SU-DHL-6 (cell line): Measurements from ENCODE around the gene CAMK2N2.

Experiments
- H2AFZ ChIP-seq: fragments of 200-600 bp; sonication (generic); 2 replicates; pipeline ENCODE4 v1.6.1; 2014; ENCODE audit warnings: low read depth, mild to moderate bottlenecking, moderate library complexity, mixed read lengths, antibody characterized with exemption, low read length; ENCODE audit not compliant: severe bottlenecking
- H3F3A ChIP-seq: fragments of 200-600 bp; shearing (Covaris generic); 2 replicates; pipeline ENCODE4 v1.6.0; 2016; ENCODE audit warnings: antibody characterized with exemption, mild to moderate bottlenecking; ENCODE audit not compliant: insufficient read depth
- H3K27ac ChIP-seq: fragments of 200-600 bp; sonication (generic); 2 replicates; pipeline ENCODE4 v1.5.1; 2016; ENCODE audit warnings: low read depth, mild to moderate bottlenecking, low read length, moderate library complexity, mixed read lengths
- H3K27me3 ChIP-seq: fragments of 200-600 bp; sonication (generic), shearing (Covaris generic); 2 replicates; pipeline ENCODE4 v1.6.0; 2014; ENCODE audit warnings: mild to moderate bottlenecking, low read length
- H3K36me3 ChIP-seq: fragments of 200-600 bp; sonication (generic); 2 replicates; pipeline ENCODE4 v1.6.1; 2014; ENCODE audit warnings: mild to moderate bottlenecking, low read length, mixed read lengths
- H3K4me2 ChIP-seq: fragments of 300-600, 200-600 bp; shearing (Covaris generic), sonication (generic); 2 replicates; pipeline ENCODE4 v1.6.0; 2014; ENCODE audit warnings: low read length, low read depth, mild to moderate bottlenecking; ENCODE audit not compliant: poor library complexity, severe bottlenecking
- H3K4me3 ChIP-seq: fragments of 200-600 bp; sonication (generic); 2 replicates; pipeline ENCODE4 v1.5.1; 2014; ENCODE audit warnings: antibody characterized with exemption, low read length, mild to moderate bottlenecking, mixed read lengths; ENCODE audit not compliant: insufficient read depth, poor library complexity, severe bottlenecking
- H3K79me2 ChIP-seq: fragments of 200-600 bp; sonication (generic); 2 replicates; pipeline ENCODE4 v1.6.1; 2014; ENCODE audit warnings: mild to moderate bottlenecking, low read length, moderate library complexity; ENCODE audit not compliant: insufficient read depth
- H3K9ac ChIP-seq: fragments of 200-600 bp; sonication (generic); 2 replicates; pipeline ENCODE4 v1.7.0; 2014; ENCODE audit warnings: mild to moderate bottlenecking, low read length
- H3K9me2 ChIP-seq: fragments of 200-600 bp; sonication (generic); replicated peaks from 2 replicates; pipeline ENCODE4 v1.6.1; 2014; ENCODE audit warnings: low read length; ENCODE audit not compliant: insufficient read depth
- H3K9me3 ChIP-seq: fragments of 200-600 bp; sonication (generic); 2 replicates; pipeline ENCODE4 v1.6.1; 2014; ENCODE audit warnings: low read length, mixed read lengths; ENCODE audit not compliant: insufficient read depth
- H4K20me1 ChIP-seq: fragments of 200-600 bp; sonication (generic); 2 replicates; pipeline ENCODE4 v1.6.1; 2014; ENCODE audit warnings: low read depth, mild to moderate bottlenecking, antibody characterized with exemption, low read length, moderate library complexity, mixed read lengths
- EZH2phosphoT487 ChIP-seq: fragments of 200-600 bp; sonication (generic), shearing (Covaris generic); conservative IDR thresholded peaks from 2 replicates; pipeline ENCODE4 v1.6.1; 2018; ENCODE audit warnings: mild to moderate bottlenecking, antibody characterized with exemption, low read length, moderate library complexity, mixed read lengths
- TF ChIP-seq, protein P1 (sequence below): fragments of 200-600 bp; sonication (generic); IDR thresholded peaks from one replicate; pipeline ENCODE4 v1.5.1; 2017; ENCODE audit warnings: antibody characterized with exemption, mild to moderate bottlenecking, low read length, moderate library complexity; ENCODE audit not compliant: insufficient read depth, poor library complexity, severe bottlenecking

Gene CAMK2N2

DNA sequence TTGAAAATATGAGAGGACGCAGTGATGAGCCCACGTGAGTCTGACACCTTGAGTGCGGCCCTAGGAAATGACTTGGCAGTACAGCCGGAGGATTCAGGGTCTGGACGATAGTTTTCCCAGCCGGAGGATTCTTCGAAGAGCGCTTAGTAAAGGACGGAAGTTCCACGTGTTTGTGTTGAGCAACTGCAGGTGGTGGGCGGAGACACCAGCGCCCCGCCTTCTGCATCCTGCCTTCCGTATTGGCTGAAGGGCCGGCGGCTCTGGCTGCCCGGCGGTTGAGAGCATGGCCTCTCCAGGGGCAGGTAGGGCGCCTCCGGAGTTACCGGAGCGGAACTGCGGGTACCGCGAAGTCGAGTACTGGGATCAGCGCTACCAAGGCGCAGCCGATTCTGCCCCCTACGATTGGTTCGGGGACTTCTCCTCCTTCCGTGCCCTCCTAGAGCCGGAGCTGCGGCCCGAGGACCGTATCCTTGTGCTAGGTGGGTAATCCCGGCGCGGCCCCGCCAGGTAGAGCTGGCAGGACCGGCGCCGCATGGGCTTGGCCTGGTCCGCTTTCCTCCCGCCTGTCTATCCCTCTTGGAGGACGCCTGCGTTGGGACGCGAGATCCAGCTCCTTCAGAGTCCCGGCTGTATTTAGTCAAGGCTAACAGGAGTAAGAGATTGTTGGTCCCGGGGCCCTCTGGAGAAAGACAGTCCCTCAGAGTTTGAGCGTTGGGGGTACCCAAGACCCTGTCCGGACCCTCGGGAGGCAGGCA, 11.8 kb downstream of the CAMK2N2 start, which contains the start of gene EEF1AKMT4:
Gene EEF1AKMT4 (plus strand): TSS at position 261 of the 755 bp plus-strand sequence. CDS start 23 bp downstream, at position 284.
- Histone ChIP-seq H3K4me2 (peak within 1 kb of the TSS; percentile 82), H3K27ac (peak within 1 kb of the TSS; percentile 83), H3K9me3 (no peaks in the 10 kb centered on the region), H3K27me3 (no peaks in the 10 kb centered on the region), H3K9ac (peak within 1 kb of the TSS; percentile 94), H2AFZ (peak within 1 kb of the TSS; percentile 98), H3K9me2 (no peaks in the 10 kb centered on the region), H3K36me3 (no peaks in the 10 kb centered on the region), H3F3A (0 out of 2 replicates have a peak, but pooled peaks cover 4% of the 10 kb centered on the region), H4K20me1 (no peaks in the 10 kb centered on the region), H3K4me3 (peak within 1 kb of the TSS; percentile 97), H3K79me2 (peaks cover 22% of the 10 kb centered on the region)
- TF ChIP-seq EZH2phosphoT487, result no peak

DNA sequence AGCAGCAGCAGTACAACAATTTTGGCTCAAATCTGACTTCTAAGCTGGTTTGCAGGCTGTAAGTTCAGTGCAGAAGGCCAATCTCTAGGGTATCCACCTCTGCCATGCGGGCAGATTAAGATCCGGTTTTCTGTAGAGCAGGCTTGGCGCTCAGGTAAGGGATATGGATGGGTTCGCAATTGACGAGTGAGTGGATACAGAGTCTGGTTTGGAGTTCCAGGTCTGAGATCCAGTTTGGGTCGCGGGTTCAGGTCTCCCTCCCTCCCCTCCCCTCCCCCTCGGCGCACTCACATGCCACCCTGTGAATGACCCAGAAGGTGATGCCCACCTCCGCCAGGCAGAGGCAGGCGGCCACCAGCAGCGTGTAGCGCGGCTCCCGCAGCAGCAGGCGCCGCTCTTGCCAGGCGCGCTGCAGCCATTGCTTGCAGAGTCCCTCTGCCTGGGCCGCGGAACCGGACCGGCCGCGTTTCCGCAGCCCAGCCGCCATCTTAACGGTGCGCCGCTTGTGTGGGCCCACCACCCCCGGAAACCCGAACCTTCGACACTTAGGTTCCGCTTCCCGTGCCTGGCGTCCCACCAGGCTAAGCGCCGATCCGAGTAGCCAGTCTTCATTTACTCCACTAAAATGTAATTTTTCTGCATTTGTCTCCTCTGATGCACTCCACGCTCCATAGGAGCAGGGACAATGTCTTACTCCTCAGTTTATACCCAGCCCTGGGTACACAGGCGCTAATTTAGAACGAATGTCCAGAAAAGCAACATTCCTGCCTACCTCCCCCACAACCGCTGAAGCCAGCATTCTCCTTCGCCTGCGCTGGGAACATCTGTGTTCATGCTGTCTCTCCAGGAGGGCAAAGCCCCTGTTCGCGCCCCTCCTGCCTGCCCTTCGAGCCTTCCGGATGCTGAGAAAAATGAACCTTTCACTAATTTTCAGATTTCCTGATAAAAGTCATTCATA, 12.6 kb downstream of the CAMK2N2 start, which contains the start of gene ALG3:
Gene ALG3 (minus strand): TSS at position 509 of the 958 bp plus-strand sequence. CDS start 22 bp downstream, at position 487.
- Histone ChIP-seq H3K9ac (peak within 1 kb of the TSS; percentile 94), H3K4me3 (peak within 1 kb of the TSS; percentile 97), H3K27me3 (no peaks in the 10 kb centered on the region), H3F3A (0 out of 2 replicates have a peak, but pooled peaks cover 4% of the 10 kb centered on the region), H3K4me2 (peak within 1 kb of the TSS; percentile 82), H4K20me1 (no peaks in the 10 kb centered on the region), H2AFZ (peak within 1 kb of the TSS; percentile 98), H3K9me2 (no peaks in the 10 kb centered on the region), H3K9me3 (no peaks in the 10 kb centered on the region), H3K79me2 (peaks cover 22% of the 10 kb centered on the region), H3K36me3 (no peaks in the 10 kb centered on the region), H3K27ac (peak within 1 kb of the TSS; percentile 83)
- TF ChIP-seq EZH2phosphoT487, result no peak
- TF ChIP-seq, protein P1, sequence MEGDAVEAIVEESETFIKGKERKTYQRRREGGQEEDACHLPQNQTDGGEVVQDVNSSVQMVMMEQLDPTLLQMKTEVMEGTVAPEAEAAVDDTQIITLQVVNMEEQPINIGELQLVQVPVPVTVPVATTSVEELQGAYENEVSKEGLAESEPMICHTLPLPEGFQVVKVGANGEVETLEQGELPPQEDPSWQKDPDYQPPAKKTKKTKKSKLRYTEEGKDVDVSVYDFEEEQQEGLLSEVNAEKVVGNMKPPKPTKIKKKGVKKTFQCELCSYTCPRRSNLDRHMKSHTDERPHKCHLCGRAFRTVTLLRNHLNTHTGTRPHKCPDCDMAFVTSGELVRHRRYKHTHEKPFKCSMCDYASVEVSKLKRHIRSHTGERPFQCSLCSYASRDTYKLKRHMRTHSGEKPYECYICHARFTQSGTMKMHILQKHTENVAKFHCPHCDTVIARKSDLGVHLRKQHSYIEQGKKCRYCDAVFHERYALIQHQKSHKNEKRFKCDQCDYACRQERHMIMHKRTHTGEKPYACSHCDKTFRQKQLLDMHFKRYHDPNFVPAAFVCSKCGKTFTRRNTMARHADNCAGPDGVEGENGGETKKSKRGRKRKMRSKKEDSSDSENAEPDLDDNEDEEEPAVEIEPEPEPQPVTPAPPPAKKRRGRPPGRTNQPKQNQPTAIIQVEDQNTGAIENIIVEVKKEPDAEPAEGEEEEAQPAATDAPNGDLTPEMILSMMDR, result no peak

DNA sequence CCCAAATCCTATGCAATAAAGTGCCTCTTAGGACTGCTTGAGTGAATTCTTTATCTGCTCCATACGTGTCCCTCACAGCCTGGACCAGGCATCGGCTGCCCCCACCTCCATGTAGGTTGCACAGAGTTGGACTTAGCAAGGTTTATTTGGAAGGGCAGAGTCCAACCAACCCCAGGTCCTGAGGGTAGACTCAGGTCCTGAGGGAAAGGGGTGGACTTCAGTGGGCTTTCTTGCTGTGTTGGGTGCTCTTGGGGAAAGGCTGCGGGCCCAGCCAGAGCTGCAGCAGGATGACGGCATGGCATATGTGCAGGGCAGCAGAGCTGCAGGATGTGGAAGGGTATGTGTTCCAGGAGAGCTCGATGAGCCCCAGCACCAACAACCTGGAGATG, 19.1 kb downstream of the CAMK2N2 start:
- Histone ChIP-seq H3K36me3 (no peaks in the 10 kb centered on the region), H3K4me2 (no peak overlapping the region), H3K27me3 (no peaks in the 10 kb centered on the region), H3K4me3 (no peak overlapping the region), H3K9me3 (no peaks in the 10 kb centered on the region), H4K20me1 (no peaks in the 10 kb centered on the region), H2AFZ (no peak overlapping the region), H3F3A (peaks cover 6% of the 10 kb centered on the region; the same call in 1 of the 2 replicates), H3K27ac (no peak overlapping the region), H3K79me2 (peaks cover 11% of the 10 kb centered on the region), H3K9ac (no peak overlapping the region), H3K9me2 (no peaks in the 10 kb centered on the region)
- TF ChIP-seq, protein P1, result no peak
